Mesothelial cell of epicardium (in vitro differentiated cells): ENCODE measurements around the gene USP47. TPM values are rescaled to one million over a fixed set of nuclear protein-coding genes. Genes with fewer than 3 reads are reported as not detected.

Source experiments
- DNase-seq, 2 experiments: peaks; one replicate each; pipeline ENCODE4 v3.0.0; 2021; ENCODE audit warnings: low spot score in 2 of 2; ENCODE audit not compliant: unreplicated experiment in 2 of 2
- H3K27ac Mint-ChIP-seq: 2 replicates; pipeline ENCODE4 v1.8.0; 2021; ENCODE audit warnings: mixed read lengths
- H3K27me3 Mint-ChIP-seq: 2 replicates; pipeline ENCODE4 v1.8.0; 2021; ENCODE audit warnings: low read depth, mixed read lengths
- H3K36me3 Mint-ChIP-seq: 2 replicates; pipeline ENCODE4 v1.8.0; 2021; ENCODE audit warnings: mixed read lengths
- H3K4me1 Mint-ChIP-seq: 2 replicates; pipeline ENCODE4 v1.8.0; 2021; ENCODE audit warnings: mixed read lengths
- H3K4me3 Mint-ChIP-seq: 2 replicates; pipeline ENCODE4 v1.8.0; 2021; ENCODE audit warnings: mild to moderate bottlenecking, moderate library complexity, mixed read lengths
- H3K9me3 Mint-ChIP-seq: 2 replicates; pipeline ENCODE4 v1.8.0; 2021; ENCODE audit warnings: mixed read lengths
- total RNA-seq: library from RNA; stranded (reverse); gene quantifications from 3 replicates; pipeline ENCODE4 v1.2.1, GENCODE V29; 2021
- TF ChIP-seq, protein P1 (sequence below): fragments of 200-600 bp; sonication (generic); IDR thresholded peaks from one replicate; pipeline ENCODE4 v1.5.0; 2021; ENCODE audit warnings: antibody characterized with exemption; ENCODE audit not compliant: unreplicated experiment

Gene USP47
- total RNA-seq, 1 donor from 2014 or later: 68.1 TPM

DNA sequence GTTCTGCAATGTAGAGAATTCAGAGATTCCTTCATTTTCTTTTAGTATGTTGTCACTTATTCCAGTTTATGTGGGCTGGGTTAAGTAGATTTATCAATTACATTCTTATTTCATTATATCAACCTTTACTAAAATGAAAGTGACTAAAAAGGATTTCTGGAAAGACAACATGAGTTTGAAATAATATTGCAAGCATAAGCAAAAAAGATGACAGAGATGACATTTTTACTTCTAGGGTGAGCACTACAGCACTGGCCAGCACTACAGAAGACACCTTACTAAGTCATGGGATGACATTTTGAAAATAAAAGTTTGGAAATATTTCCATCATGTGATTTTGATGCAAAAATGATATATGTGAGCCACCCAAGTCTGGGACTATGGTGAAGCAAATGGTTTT, 2.1 kb upstream of the USP47 start:
- Mint-ChIP-seq H3K27ac (no peak overlapping the region), H3K4me3 (no peak overlapping the region), H3K27me3 (peaks cover 5% of the 10 kb centered on the region), H3K9me3 (peaks cover 15% of the 10 kb centered on the region), H3K4me1 (peaks cover 3% of the 10 kb centered on the region), H3K36me3 (no peaks in the 10 kb centered on the region)
- no peak for DNase-seq
- TF ChIP-seq, protein P1, sequence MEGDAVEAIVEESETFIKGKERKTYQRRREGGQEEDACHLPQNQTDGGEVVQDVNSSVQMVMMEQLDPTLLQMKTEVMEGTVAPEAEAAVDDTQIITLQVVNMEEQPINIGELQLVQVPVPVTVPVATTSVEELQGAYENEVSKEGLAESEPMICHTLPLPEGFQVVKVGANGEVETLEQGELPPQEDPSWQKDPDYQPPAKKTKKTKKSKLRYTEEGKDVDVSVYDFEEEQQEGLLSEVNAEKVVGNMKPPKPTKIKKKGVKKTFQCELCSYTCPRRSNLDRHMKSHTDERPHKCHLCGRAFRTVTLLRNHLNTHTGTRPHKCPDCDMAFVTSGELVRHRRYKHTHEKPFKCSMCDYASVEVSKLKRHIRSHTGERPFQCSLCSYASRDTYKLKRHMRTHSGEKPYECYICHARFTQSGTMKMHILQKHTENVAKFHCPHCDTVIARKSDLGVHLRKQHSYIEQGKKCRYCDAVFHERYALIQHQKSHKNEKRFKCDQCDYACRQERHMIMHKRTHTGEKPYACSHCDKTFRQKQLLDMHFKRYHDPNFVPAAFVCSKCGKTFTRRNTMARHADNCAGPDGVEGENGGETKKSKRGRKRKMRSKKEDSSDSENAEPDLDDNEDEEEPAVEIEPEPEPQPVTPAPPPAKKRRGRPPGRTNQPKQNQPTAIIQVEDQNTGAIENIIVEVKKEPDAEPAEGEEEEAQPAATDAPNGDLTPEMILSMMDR: no peak

DNA sequence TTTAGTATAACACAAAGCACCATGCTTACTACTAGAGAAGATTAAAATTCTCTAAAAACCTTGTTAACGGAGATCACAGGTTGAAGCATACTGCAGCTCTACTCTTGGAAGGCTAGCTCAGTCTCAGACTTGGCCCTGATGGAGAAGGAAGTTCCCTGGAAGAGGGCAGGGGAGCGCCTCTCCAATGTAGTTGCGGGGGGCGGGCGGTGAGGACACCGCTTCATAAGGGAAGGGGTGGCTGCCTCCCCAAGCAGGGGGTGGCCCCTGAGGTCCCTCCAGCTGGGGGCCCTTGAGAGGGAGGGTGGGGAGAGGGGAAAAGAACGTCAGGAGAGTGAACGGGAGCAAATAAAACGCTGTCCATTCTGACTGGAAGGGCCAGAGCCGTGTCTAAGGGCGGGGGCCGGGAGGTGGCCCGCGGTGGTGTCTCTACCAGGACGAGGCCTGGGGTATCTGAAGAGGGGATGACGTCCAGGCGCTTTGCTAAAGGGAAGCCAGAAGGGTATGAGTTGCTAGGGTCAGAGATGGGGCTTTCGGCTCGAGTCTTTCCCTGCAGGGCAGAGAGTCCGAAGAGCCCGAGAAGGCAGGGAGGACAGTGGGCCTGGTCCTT, 553 bp upstream of the USP47 start:
- H3K36me3 Mint-ChIP-seq: no peaks in the 10 kb centered on the region
- peaks cover 3% of the 10 kb centered on the region for H3K4me1 Mint-ChIP-seq
- TF ChIP-seq, protein P1: no peak
- H3K27me3 Mint-ChIP-seq: peaks cover 5% of the 10 kb centered on the region
- peak in 1 of 2 experiments; percentile 51 for DNase-seq
- H3K9me3 Mint-ChIP-seq: peaks cover 4% of the 10 kb centered on the region
- no peak overlapping the region for H3K4me3 Mint-ChIP-seq
- no peak overlapping the region for H3K27ac Mint-ChIP-seq

DNA sequence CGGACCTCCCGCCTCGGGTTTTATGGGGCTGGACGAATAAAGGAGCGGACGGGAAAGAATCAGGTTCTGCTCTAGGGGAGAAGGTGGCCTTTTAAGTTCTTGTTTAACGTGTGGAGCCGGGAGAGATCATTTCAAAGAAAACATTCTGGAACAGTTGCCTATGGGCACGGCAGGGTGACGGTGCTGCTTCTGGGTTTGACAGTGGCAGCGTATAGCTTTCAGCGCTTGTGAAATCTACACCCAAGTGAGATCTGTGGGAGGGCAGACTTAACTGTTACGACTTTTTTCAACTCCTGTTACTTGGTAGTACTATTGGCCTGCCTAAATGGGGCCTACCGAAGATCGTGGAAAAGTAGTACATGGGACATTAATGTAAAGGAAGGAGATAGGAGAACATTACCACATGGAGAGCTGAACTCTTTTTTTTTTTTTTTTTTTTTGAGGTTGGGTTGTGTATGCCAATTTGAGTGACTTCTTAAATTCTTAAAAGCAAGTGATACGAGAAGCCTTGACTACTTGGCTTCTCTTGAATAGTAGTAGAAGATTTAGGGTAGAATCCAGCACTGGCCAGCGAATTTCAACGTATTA, 743 bp downstream of the USP47 start:
- Mint-ChIP-seq H3K36me3 (no peaks in the 10 kb centered on the region), H3K27me3 (peaks cover 5% of the 10 kb centered on the region), H3K4me1 (peaks cover 11% of the 10 kb centered on the region), H3K27ac (no peak overlapping the region), H3K4me3 (no peak overlapping the region), H3K9me3 (no peaks in the 10 kb centered on the region)
- DNase-seq: no peak
- TF ChIP-seq, protein P1: no peak

DNA sequence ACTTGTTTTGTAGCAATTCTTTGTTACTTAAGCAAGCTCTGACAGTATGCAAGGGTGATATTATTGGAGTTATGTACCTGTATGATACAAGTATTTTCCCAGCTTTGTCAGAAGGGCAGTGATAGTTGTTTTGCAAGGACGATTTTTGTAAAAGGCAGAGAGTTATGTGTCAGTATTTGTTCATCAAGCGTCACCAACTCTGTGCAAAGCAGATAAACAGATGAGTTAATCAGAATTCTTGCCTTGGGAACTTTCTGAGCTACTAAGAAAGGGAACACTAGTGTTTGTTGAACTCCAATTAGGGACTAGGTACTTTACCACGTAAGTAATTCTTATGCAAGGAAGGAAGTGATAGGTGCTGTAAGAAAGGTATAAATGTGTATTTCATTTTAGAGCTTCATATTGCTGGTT, 1.4 kb downstream of the USP47 start:
- Mint-ChIP-seq H3K4me3 (no peak overlapping the region), H3K27ac (no peak overlapping the region), H3K36me3 (no peaks in the 10 kb centered on the region), H3K4me1 (peaks cover 14% of the 10 kb centered on the region), H3K27me3 (peaks cover 5% of the 10 kb centered on the region), H3K9me3 (no peaks in the 10 kb centered on the region)
- TF ChIP-seq, protein P1: no peak
- no peak for DNase-seq

DNA sequence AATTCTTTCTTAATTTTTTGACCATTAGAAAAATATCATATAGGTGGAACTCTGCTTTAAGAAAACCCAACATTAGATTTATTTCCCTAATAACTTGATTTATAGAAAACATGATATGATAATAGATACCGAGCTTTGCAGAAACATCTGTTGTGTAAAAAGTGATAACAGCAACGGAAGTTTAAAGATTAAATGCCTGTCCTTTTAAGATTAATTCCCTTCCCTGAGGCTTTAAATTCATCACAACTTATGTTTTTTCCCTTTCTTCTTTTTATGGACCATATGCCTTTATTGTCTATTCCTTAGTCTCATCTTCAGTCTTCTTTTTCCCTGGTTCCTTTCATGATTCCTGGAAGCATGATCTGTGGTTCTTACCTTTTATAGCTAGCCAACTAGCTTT, 1.9 kb downstream of the USP47 start:
- Mint-ChIP-seq H3K4me3 (no peak overlapping the region), H3K4me1 (peaks cover 14% of the 10 kb centered on the region), H3K27ac (no peak overlapping the region), H3K27me3 (peaks cover 2% of the 10 kb centered on the region), H3K9me3 (no peaks in the 10 kb centered on the region), H3K36me3 (no peaks in the 10 kb centered on the region)
- TF ChIP-seq, protein P1: no peak
- no peak for DNase-seq
